HepG2 (cell line): ENCODE data around the gene ADARB2. TPM values are rescaled to one million over a fixed set of nuclear protein-coding genes. Genes with fewer than 3 reads are reported as not detected.

ENCODE experiments used
- ATAC-seq: fragments of 200-7000 bp; cut with Tn5 transposase; 3 replicates; pipeline ENCODE4 v1.9.1; 2020; ENCODE audit warnings: mild to moderate bottlenecking, moderate library complexity
- BruUV-seq: library from RNA; stranded (reverse); fragments of 400-500 nt; replicated peaks from 2 replicates; lab custom pipeline; 2021; lab: Mats Ljungman, UMichigan
- CTCF ChIA-PET: fragments of 300-600 bp; formaldehyde crosslinking; extraction: SDS; loops from one replicate; lab custom pipeline; 2021; ENCODE audit warnings: low total read pairs, inconsistent platforms, low intra/inter-chr PET ratio; lab: Yijun Ruan, JAX
- POLR2A ChIA-PET: fragments of 350-600 bp; sonication (Branson Sonifier 250); formaldehyde crosslinking; loops from one replicate; lab custom pipeline; 2020; ENCODE audit warnings: antibody characterized with exemption, inconsistent platforms; lab: Yijun Ruan, JAX
- DNase-seq: peaks from one replicate; pipeline ENCODE4 v3.0.0-alpha.2; 2015; ENCODE audit warnings: low spot score
- FAIRE-seq: peaks from 3 replicates; lab custom pipeline; 2011; peaks lifted over from hg19 to GRCh38; lab: Jason Lieb, UNC
- H2AFZ ChIP-seq: one replicate; pipeline ENCODE4 v1.6.1; 2011; ENCODE audit warnings: low read length, inconsistent platforms
- H3K27ac ChIP-seq: fragments of 300-600 bp; 3 replicates; pipeline ENCODE4 v1.8.0; 2011; ENCODE audit warnings: mixed run types, mild to moderate bottlenecking, mixed read lengths, low read length, inconsistent platforms; ENCODE audit not compliant: insufficient read depth; ENCODE audit errors: extremely low read length
- H3K27me3 ChIP-seq, 2 experiments: fragments of 200-600 bp in 1 of 2; 2 replicates in 1 of 2; 3 replicates in 1 of 2; pipeline versions ENCODE4 v1.6.0 to v1.8.0; 2011; ENCODE audit warnings: low read length in 2 of 2, mild to moderate bottlenecking in 2 of 2, moderate library complexity in 2 of 2, inconsistent platforms in 1 of 2; ENCODE audit not compliant: insufficient read depth in 2 of 2, control insufficient read depth in 1 of 2
- H3K36me3 ChIP-seq, 2 experiments: fragments of 200-600 bp in 1 of 2; replicated peaks in 1 of 2; 2 replicates in 1 of 2; 3 replicates in 1 of 2; pipeline versions ENCODE4 v1.5.1 to v1.8.0; 2011; ENCODE audit warnings: low read length in 2 of 2, inconsistent platforms in 1 of 2; ENCODE audit not compliant: insufficient read depth in 2 of 2, control insufficient read depth in 1 of 2
- H3K4me1 ChIP-seq: 2 replicates; pipeline ENCODE4 v1.5.1; 2012; ENCODE audit warnings: low read length, inconsistent platforms; ENCODE audit not compliant: insufficient read depth
- H3K4me2 ChIP-seq: 2 replicates; pipeline ENCODE4 v1.6.0; 2011; ENCODE audit warnings: low read depth, low read length, inconsistent platforms
- H3K4me3 ChIP-seq, 3 experiments: fragments of 200-600 bp in 1 of 3; sonication (generic), shearing (Covaris generic) in 1 of 3; replicated peaks in 1 of 3; 2 replicates each; pipeline ENCODE4 v1.5.1; 2011 to 2016; ENCODE audit warnings: low read length in 3 of 3, inconsistent platforms in 2 of 3, low read depth in 2 of 3, mild to moderate bottlenecking in 2 of 3, control low read depth in 1 of 3, mixed read lengths in 1 of 3; ENCODE audit not compliant: insufficient read depth in 1 of 3
- H3K79me2 ChIP-seq: one replicate; pipeline ENCODE4 v1.6.1; 2011; ENCODE audit warnings: low read length, inconsistent platforms; ENCODE audit not compliant: insufficient read depth
- H3K9ac ChIP-seq: 2 replicates; pipeline ENCODE4 v1.6.0; 2011; ENCODE audit warnings: mild to moderate bottlenecking, low read depth, low read length, inconsistent platforms; ENCODE audit not compliant: insufficient read depth
- H3K9me3 ChIP-seq: 2 replicates; pipeline ENCODE4 v1.5.1; 2012; ENCODE audit warnings: mild to moderate bottlenecking, low read length
- H4K20me1 ChIP-seq: 2 replicates; pipeline ENCODE4 v1.6.0; 2011; ENCODE audit warnings: inconsistent platforms, mild to moderate bottlenecking, low read length, moderate library complexity; ENCODE audit not compliant: insufficient read depth
- CBX5 ChIP-seq: sonication (generic); formaldehyde crosslinking; IDR thresholded peaks from 2 replicates; pipeline ENCODE4 v1.4.0; 2020; ENCODE audit warnings: missing genetic modification reagents, borderline replicate concordance
- DMTF1 ChIP-seq: sonication (generic); formaldehyde crosslinking; IDR thresholded peaks from 2 replicates; pipeline ENCODE4 v1.4.0; 2020; ENCODE audit warnings: mild to moderate bottlenecking, missing genetic modification reagents
- ETS1 ChIP-seq: sonication (generic); formaldehyde crosslinking; IDR thresholded peaks from 2 replicates; pipeline ENCODE4 v1.4.0; 2020; ENCODE audit warnings: missing genetic modification reagents
- HNF4G ChIP-seq, 2 experiments: sonication (generic) in 1 of 2; formaldehyde crosslinking in 1 of 2; IDR thresholded peaks; 2 replicates each; pipeline versions ENCODE4 v1.4.0 to v1.6.1; 2011 to 2020; ENCODE audit warnings: borderline replicate concordance in 2 of 2, low read depth in 2 of 2, mild to moderate bottlenecking in 2 of 2, low read length in 1 of 2, missing genetic modification reagents in 1 of 2, moderate library complexity in 1 of 2
- HNRNPH1 ChIP-seq: fragments of 200-400 bp; formaldehyde crosslinking; optimal IDR thresholded peaks from 2 replicates; pipeline ENCODE3; 2017; ENCODE audit warnings: mild to moderate bottlenecking, low read depth, low read length
- HOXA7 ChIP-seq: sonication (generic); formaldehyde crosslinking; IDR thresholded peaks from 2 replicates; pipeline ENCODE4 v1.8.1; 2022; ENCODE audit warnings: mild to moderate bottlenecking, missing genetic modification reagents, moderate library complexity
- KDM2A ChIP-seq: sonication (generic); formaldehyde crosslinking; IDR thresholded peaks from 2 replicates; pipeline ENCODE4 v1.4.0; 2020; ENCODE audit warnings: low read depth, missing genetic modification reagents, borderline replicate concordance
- MTA1 ChIP-seq: sonication (generic); formaldehyde crosslinking; IDR thresholded peaks from 2 replicates; pipeline ENCODE4 v1.4.0; 2020; ENCODE audit warnings: missing genetic modification reagents, mild to moderate bottlenecking, borderline replicate concordance
- MTF1 ChIP-seq: sonication (generic); formaldehyde crosslinking; IDR thresholded peaks from 2 replicates; pipeline ENCODE4 v1.5.0; 2020; ENCODE audit warnings: missing genetic modification reagents
- POLR2A ChIP-seq, 2 experiments: IDR thresholded peaks; 2 replicates each; pipeline ENCODE4 v1.6.1; 2011; ENCODE audit warnings: low read depth in 2 of 2, low read length in 2 of 2, mild to moderate bottlenecking in 1 of 2, moderate library complexity in 1 of 2; ENCODE audit not compliant: insufficient read depth in 1 of 2
- TRIM22 ChIP-seq: fragments of 450-650 bp; IDR thresholded peaks from 2 replicates; pipeline ENCODE4 v1.6.1; 2017
- ZFP1 ChIP-seq: IDR thresholded peaks from 2 replicates; pipeline ENCODE4 v1.6.1; 2016
- ZFYVE20 ChIP-seq: sonication (generic); formaldehyde crosslinking; IDR thresholded peaks from 2 replicates; pipeline ENCODE4 v1.8.0; 2023; ENCODE audit warnings: low read depth, mild to moderate bottlenecking, moderate library complexity, missing genetic modification reagents, borderline replicate concordance
- ZNF282 ChIP-seq: fragments of 450-650 bp; IDR thresholded peaks from 2 replicates; pipeline ENCODE4 v1.6.1; 2018; ENCODE audit not compliant: partially characterized antibody
- ZNF441 ChIP-seq: sonication (generic); formaldehyde crosslinking; IDR thresholded peaks from 2 replicates; pipeline ENCODE4 v1.7.0; 2021; ENCODE audit warnings: missing genetic modification reagents, borderline replicate concordance
- ZNF460 ChIP-seq: sonication (generic); formaldehyde crosslinking; IDR thresholded peaks from 2 replicates; pipeline ENCODE4 v1.5.1; 2020; ENCODE audit warnings: missing genetic modification reagents, mild to moderate bottlenecking, borderline replicate concordance
- ZNF557 ChIP-seq: sonication (generic); formaldehyde crosslinking; IDR thresholded peaks from 2 replicates; pipeline ENCODE4 v1.4.0; 2020; ENCODE audit warnings: missing genetic modification reagents
- ZNF883 ChIP-seq: sonication (generic); formaldehyde crosslinking; IDR thresholded peaks from 2 replicates; pipeline ENCODE4 v1.5.1; 2020; ENCODE audit warnings: mild to moderate bottlenecking, missing genetic modification reagents; ENCODE audit errors: not compliant biosample characterization
- ZNF891 ChIP-seq: sonication (generic); formaldehyde crosslinking; IDR thresholded peaks from 2 replicates; pipeline ENCODE4 v1.5.0; 2020; ENCODE audit warnings: mild to moderate bottlenecking, missing genetic modification reagents
- ZSCAN31 ChIP-seq: sonication (generic); formaldehyde crosslinking; IDR thresholded peaks from 2 replicates; pipeline ENCODE4 v1.5.0; 2020; ENCODE audit warnings: low read depth, mild to moderate bottlenecking, missing genetic modification reagents
- WGBS: methylation state at CpG from one replicate; pipeline ENCODE4 v1.1.6; 2017; ENCODE audit warnings: low lambda C conversion rate; 5-methylcytosine and 5-hydroxymethylcytosine counted together
- in situ Hi-C: cut with HindIII; loops from 2 replicates; pipeline ENCODE4 v1.10.0; 2017; ENCODE audit warnings: low pct_unique_long_range_greater_than_20kb; ENCODE audit not compliant: extremely low pct_ligation_motif_present
- intact Hi-C: fragments of 100-400 bp; cut with micrococcal nuclease; formaldehyde crosslinking; loops from one replicate; pipeline ENCODE4 v1.10.0; 2022; ENCODE audit not compliant: unreplicated experiment
- polyA plus RNA-seq, 8 experiments: library from polyadenylated mRNA; depleted of rRNA in 3 of 8; stranded (reverse) in 7 of 8; unstranded in 1 of 8; fragments of >200 nt; fragmentation: Illumina TruSeq in 4 of 8; extraction: Trizol in 4 of 8; gene quantifications; 2 replicates each; pipeline versions ENCODE4 v1.2.1 to v1.2.3, GENCODE V29; 2011 to 2016; ENCODE audit warnings: low read depth in 4 of 8, missing spikeins in 1 of 8, mixed read lengths in 1 of 8; ENCODE audit not compliant: insufficient read depth in 1 of 8
- total RNA-seq, 5 experiments: library from RNA; depleted of rRNA; stranded (reverse); fragments of >200 nt; fragmentation: Illumina TruSeq; extraction: Trizol; gene quantifications; 2 replicates each; pipeline ENCODE4 v1.2.3, GENCODE V29; 2016; ENCODE audit warnings: low read depth in 1 of 5

Gene ADARB2
- total and polyA plus RNA-seq, 2 of the 13 experiments (the other 11 are each of a cell fraction or from before 2014, with no cell fraction given) = not detected

GRCh38 chr10:1366322-1366691 lies 371.0 kb downstream of the ADARB2 start:
- no peaks in the 10 kb centered on the region for H3K36me3 ChIP-seq
- WGBS = 19% methylated on average over 5 of the region's 6 CpGs
- no peaks in the 10 kb centered on the region for H3K9me3 ChIP-seq
- TF ChIP-seq ZNF883 = no peak
- no peak for TF ChIP-seq ZNF460 (CRISPR knock-in tag)
- no peak for TF ChIP-seq ZFP1 (CRISPR knock-in tag)
- no peak for TF ChIP-seq HNRNPH1
- TF ChIP-seq TRIM22 = no peak
- TF ChIP-seq ZNF891 (CRISPR knock-in tag) = no peak
- no peak for TF ChIP-seq CBX5 (CRISPR knock-in tag)
- no peak for TF ChIP-seq ZNF441 (CRISPR knock-in tag)
- TF ChIP-seq HOXA7 (CRISPR knock-in tag) = no peak
- no peak for TF ChIP-seq MTA1 (CRISPR knock-in tag)
- TF ChIP-seq KDM2A = no peak
- no peak for TF ChIP-seq ZNF557 (CRISPR knock-in tag)
- TF ChIP-seq HNF4G (IDR thresholded peaks at IDR 0.05; ENCODE audit: borderline replicate concordance, low read depth, low read length) = no peak
- TF ChIP-seq HNF4G (CRISPR knock-in tag; IDR thresholded peaks at IDR 0.05; ENCODE audit: borderline replicate concordance, low read depth) = no peak
- no peak for TF ChIP-seq DMTF1 (CRISPR knock-in tag)
- TF ChIP-seq POLR2A (IDR thresholded peaks at IDR 0.05; ENCODE audit: insufficient read depth in 1 of 2, low read depth in 2 of 2, low read length in 2 of 2) = no peak
- no peak for TF ChIP-seq ZFYVE20
- TF ChIP-seq ZSCAN31 (CRISPR knock-in tag) = no peak
- no peak for TF ChIP-seq ZNF282
- no peak for TF ChIP-seq MTF1 (CRISPR knock-in tag)
- TF ChIP-seq ETS1 (CRISPR knock-in tag) = no peak
- TF ChIP-seq, all 625 proteins: peak for 0
- H2AFZ ChIP-seq = no peak overlapping the region
- BruUV-seq = no TSS peak
- ChIA-PET POLR2A (no interaction called here), CTCF (no interaction called here)
- H3K4me2 ChIP-seq = no peak overlapping the region
- peaks cover 25% of the 10 kb centered on the region for H3K4me1 ChIP-seq
- no peak overlapping the region for H3K27ac ChIP-seq
- H3K9ac ChIP-seq = no peak overlapping the region
- H4K20me1 ChIP-seq = no peaks in the 10 kb centered on the region
- intact Hi-C loops (no loop called here), in situ Hi-C loops (no loop called here)
- FAIRE-seq (no peak), DNase-seq (no peak), ATAC-seq (no peak)
- peaks cover 0 to 4% of the 10 kb centered on the region in 2 experiments; a peak in 1 of 5 replicates for H3K27me3 ChIP-seq
- H3K4me3 ChIP-seq = no peak overlapping the region
- no peaks in the 10 kb centered on the region for H3K79me2 ChIP-seq
